ENCODE measurements around the gene GSAP. TPM values are rescaled to one million over a fixed set of nuclear protein-coding genes. Genes with fewer than 3 reads are reported as not detected.

Gene GSAP
- total and polyA plus RNA-seq, 9 of the 15 experiments (the other 6 are each of a cell fraction or from before 2014, with no cell fraction given): 0.13 TPM; not detected in 8

DNA sequence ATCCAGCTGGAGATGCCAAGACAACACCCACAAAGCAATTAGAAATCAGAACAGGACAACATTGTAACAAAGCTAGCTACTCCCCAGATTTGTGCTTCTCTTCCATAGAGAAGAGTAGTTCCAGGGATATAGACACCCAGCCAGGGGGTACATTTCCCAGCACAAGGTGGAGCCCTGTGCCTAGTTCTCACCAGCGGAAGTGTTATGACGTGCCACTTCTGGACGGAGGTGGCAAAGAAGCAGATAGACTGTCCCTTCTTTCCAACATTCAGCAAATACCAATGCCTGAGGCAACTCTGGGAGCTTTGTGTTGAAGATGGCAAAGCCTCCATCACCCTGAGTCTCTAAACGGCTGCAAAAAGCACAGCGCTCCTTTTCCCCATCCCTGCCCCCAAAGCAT lies 23.4 kb upstream of the GSAP start (continued):
- TF ChIP-seq, protein P1, sequence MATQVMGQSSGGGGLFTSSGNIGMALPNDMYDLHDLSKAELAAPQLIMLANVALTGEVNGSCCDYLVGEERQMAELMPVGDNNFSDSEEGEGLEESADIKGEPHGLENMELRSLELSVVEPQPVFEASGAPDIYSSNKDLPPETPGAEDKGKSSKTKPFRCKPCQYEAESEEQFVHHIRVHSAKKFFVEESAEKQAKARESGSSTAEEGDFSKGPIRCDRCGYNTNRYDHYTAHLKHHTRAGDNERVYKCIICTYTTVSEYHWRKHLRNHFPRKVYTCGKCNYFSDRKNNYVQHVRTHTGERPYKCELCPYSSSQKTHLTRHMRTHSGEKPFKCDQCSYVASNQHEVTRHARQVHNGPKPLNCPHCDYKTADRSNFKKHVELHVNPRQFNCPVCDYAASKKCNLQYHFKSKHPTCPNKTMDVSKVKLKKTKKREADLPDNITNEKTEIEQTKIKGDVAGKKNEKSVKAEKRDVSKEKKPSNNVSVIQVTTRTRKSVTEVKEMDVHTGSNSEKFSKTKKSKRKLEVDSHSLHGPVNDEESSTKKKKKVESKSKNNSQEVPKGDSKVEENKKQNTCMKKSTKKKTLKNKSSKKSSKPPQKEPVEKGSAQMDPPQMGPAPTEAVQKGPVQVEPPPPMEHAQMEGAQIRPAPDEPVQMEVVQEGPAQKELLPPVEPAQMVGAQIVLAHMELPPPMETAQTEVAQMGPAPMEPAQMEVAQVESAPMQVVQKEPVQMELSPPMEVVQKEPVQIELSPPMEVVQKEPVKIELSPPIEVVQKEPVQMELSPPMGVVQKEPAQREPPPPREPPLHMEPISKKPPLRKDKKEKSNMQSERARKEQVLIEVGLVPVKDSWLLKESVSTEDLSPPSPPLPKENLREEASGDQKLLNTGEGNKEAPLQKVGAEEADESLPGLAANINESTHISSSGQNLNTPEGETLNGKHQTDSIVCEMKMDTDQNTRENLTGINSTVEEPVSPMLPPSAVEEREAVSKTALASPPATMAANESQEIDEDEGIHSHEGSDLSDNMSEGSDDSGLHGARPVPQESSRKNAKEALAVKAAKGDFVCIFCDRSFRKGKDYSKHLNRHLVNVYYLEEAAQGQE (IDR thresholded peaks at IDR 0.05; ENCODE audit: borderline replicate concordance): peak; percentile 33; the same call in 1 of the 2 replicates
- TF ChIP-seq, protein P1 (CRISPR knock-in tag; IDR thresholded peaks at IDR 0.05; ENCODE audit: low read depth): no peak
- no peak for TF ChIP-seq HNRNPK (IDR thresholded peaks at IDR 0.05; ENCODE audit: low read depth, low read length, poor library complexity, severe bottlenecking)
- TF ChIP-seq, protein P2, sequence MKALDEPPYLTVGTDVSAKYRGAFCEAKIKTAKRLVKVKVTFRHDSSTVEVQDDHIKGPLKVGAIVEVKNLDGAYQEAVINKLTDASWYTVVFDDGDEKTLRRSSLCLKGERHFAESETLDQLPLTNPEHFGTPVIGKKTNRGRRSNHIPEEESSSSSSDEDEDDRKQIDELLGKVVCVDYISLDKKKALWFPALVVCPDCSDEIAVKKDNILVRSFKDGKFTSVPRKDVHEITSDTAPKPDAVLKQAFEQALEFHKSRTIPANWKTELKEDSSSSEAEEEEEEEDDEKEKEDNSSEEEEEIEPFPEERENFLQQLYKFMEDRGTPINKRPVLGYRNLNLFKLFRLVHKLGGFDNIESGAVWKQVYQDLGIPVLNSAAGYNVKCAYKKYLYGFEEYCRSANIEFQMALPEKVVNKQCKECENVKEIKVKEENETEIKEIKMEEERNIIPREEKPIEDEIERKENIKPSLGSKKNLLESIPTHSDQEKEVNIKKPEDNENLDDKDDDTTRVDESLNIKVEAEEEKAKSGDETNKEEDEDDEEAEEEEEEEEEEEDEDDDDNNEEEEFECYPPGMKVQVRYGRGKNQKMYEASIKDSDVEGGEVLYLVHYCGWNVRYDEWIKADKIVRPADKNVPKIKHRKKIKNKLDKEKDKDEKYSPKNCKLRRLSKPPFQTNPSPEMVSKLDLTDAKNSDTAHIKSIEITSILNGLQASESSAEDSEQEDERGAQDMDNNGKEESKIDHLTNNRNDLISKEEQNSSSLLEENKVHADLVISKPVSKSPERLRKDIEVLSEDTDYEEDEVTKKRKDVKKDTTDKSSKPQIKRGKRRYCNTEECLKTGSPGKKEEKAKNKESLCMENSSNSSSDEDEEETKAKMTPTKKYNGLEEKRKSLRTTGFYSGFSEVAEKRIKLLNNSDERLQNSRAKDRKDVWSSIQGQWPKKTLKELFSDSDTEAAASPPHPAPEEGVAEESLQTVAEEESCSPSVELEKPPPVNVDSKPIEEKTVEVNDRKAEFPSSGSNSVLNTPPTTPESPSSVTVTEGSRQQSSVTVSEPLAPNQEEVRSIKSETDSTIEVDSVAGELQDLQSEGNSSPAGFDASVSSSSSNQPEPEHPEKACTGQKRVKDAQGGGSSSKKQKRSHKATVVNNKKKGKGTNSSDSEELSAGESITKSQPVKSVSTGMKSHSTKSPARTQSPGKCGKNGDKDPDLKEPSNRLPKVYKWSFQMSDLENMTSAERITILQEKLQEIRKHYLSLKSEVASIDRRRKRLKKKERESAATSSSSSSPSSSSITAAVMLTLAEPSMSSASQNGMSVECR (CRISPR knock-in tag; IDR thresholded peaks at IDR 0.05): no peak
- TF ChIP-seq, protein P3, sequence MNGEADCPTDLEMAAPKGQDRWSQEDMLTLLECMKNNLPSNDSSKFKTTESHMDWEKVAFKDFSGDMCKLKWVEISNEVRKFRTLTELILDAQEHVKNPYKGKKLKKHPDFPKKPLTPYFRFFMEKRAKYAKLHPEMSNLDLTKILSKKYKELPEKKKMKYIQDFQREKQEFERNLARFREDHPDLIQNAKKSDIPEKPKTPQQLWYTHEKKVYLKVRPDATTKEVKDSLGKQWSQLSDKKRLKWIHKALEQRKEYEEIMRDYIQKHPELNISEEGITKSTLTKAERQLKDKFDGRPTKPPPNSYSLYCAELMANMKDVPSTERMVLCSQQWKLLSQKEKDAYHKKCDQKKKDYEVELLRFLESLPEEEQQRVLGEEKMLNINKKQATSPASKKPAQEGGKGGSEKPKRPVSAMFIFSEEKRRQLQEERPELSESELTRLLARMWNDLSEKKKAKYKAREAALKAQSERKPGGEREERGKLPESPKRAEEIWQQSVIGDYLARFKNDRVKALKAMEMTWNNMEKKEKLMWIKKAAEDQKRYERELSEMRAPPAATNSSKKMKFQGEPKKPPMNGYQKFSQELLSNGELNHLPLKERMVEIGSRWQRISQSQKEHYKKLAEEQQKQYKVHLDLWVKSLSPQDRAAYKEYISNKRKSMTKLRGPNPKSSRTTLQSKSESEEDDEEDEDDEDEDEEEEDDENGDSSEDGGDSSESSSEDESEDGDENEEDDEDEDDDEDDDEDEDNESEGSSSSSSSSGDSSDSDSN (IDR thresholded peaks at IDR 0.05; ENCODE audit: borderline replicate concordance in 1 of 2, low read depth in 2 of 2, low read length in 2 of 2): no peak
- TF ChIP-seq, protein P4, sequence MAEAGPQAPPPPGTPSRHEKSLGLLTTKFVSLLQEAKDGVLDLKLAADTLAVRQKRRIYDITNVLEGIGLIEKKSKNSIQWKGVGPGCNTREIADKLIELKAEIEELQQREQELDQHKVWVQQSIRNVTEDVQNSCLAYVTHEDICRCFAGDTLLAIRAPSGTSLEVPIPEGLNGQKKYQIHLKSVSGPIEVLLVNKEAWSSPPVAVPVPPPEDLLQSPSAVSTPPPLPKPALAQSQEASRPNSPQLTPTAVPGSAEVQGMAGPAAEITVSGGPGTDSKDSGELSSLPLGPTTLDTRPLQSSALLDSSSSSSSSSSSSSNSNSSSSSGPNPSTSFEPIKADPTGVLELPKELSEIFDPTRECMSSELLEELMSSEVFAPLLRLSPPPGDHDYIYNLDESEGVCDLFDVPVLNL (CRISPR knock-in tag; IDR thresholded peaks at IDR 0.05; ENCODE audit: low read depth): no peak
- TF ChIP-seq ZNF165 (CRISPR knock-in tag; IDR thresholded peaks at IDR 0.05; ENCODE audit: borderline replicate concordance): no peak
- no peak for TF ChIP-seq TEAD2 (tag; IDR thresholded peaks at IDR 0.05)
- TF ChIP-seq, protein P5, sequence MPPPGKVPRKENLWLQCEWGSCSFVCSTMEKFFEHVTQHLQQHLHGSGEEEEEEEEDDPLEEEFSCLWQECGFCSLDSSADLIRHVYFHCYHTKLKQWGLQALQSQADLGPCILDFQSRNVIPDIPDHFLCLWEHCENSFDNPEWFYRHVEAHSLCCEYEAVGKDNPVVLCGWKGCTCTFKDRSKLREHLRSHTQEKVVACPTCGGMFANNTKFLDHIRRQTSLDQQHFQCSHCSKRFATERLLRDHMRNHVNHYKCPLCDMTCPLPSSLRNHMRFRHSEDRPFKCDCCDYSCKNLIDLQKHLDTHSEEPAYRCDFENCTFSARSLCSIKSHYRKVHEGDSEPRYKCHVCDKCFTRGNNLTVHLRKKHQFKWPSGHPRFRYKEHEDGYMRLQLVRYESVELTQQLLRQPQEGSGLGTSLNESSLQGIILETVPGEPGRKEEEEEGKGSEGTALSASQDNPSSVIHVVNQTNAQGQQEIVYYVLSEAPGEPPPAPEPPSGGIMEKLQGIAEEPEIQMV (tag; conservative IDR thresholded peaks at IDR 0.05; ENCODE audit: low read depth): no peak
